Right cardiac atrium (tissue), 5 donors: ENCODE data around the gene CDK5RAP2. TPM values are rescaled to one million over a fixed set of nuclear protein-coding genes. Genes with fewer than 3 reads are reported as not detected.

Experiments
- ATAC-seq, 2 donors: fragments of 200-7000 bp; cut with Tn5 transposase; one replicate each; pipeline versions ENCODE4 v1.8.0 to v1.9.1; 2020; ENCODE audit warnings: moderate library complexity in 2 of 2, mild to moderate bottlenecking in 1 of 2
- DNase-seq, 3 donors: peaks; one replicate each; pipeline ENCODE4 v3.0.0-alpha.2; 2020
- H3K27ac ChIP-seq: one replicate; pipeline ENCODE4 v1.5.1; 2013; ENCODE audit warnings: mild to moderate bottlenecking, low read length, control low read depth, moderate library complexity
- H3K27me3 ChIP-seq: one replicate; pipeline ENCODE4 v1.6.1; 2013; ENCODE audit not compliant: control insufficient read depth, insufficient read depth
- H3K4me1 ChIP-seq: one replicate; pipeline ENCODE4 v1.6.1; 2013; ENCODE audit warnings: low read length; ENCODE audit not compliant: control insufficient read depth, insufficient read depth
- H3K4me3 ChIP-seq: one replicate; pipeline ENCODE4 v1.5.1; 2013; ENCODE audit warnings: low read length, control low read depth
- H3K9me3 ChIP-seq: one replicate; pipeline ENCODE4 v1.6.1; 2013; ENCODE audit warnings: low read length; ENCODE audit not compliant: control insufficient read depth
- WGBS: extraction: QIAGEN DNeasy Blood & Tissue Kit; methylation state at CpG from one replicate; pipeline ENCODE4 v1.1.7; 2013; 5-methylcytosine and 5-hydroxymethylcytosine counted together
- intact Hi-C, 4 donors: fragments of 100-400 bp; cut with DNase I; formaldehyde crosslinking; loops; one replicate each; pipeline versions ENCODE4 v1.11.0 to v1.14.0; 2022 to 2023
- polyA plus RNA-seq: library from polyadenylated mRNA; stranded (reverse); fragments of 200-250 nt; gene quantifications from one replicate; pipeline ENCODE4 v1.2.3, GENCODE V29; 2013
- total RNA-seq, 4 donors: library from RNA; stranded (reverse); fragmentation: NEBNext Ultra II Directional; extraction: Animal tissue kit (Norgen Biotek cat#: 25700); gene quantifications; one replicate each; pipeline ENCODE4 v1.2.1, GENCODE V29; 2021
- donor health status: healthy with polysubstance abuse.
- donor health status: DM: no; HTN: yes; CAD: no.
- donor health status: DM: no; HTN: no; CAD: no.
- donor health status: DM: no; HTN: yes; CAD: no; lungs with severe emphysema.
- donor health status: DM: yes; HTN: yes; CAD: no.

CDK5RAP2 gene
- total and polyA plus RNA-seq, 5 donors = 28.0 to 63.6 (median 46.3) TPM

DNA sequence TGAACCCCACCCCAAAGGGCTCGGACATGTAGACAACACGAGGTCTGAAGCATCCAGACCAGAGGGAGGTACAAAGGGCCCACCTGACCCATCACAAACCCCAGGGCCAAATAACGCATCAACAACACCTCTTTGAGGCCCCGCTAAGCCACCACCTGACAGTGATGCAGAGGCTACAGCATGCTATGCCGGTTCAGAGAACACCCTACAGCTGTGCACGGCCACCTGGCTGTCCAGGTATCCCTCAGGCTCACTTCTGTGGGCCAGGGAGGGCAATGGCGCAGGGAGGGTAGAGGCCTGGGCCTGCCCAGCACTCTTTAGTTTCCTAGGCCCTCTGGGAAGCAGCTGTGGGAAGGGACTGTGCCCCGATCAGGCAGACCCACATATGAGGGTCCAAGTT is 190.1 kb downstream of the CDK5RAP2 start:
- no peaks in the 10 kb centered on the region for H3K9me3 ChIP-seq
- WGBS = 95% methylated on average over 8 of the region's 8 CpGs
- no peak overlapping the region for H3K4me3 ChIP-seq
- H3K27ac ChIP-seq = no peak overlapping the region
- H3K4me1 ChIP-seq = no peaks in the 10 kb centered on the region
- no peak for ATAC-seq
- no peak for DNase-seq
- intact Hi-C loops = no loop called here
- H3K27me3 ChIP-seq = no peaks in the 10 kb centered on the region

DNA sequence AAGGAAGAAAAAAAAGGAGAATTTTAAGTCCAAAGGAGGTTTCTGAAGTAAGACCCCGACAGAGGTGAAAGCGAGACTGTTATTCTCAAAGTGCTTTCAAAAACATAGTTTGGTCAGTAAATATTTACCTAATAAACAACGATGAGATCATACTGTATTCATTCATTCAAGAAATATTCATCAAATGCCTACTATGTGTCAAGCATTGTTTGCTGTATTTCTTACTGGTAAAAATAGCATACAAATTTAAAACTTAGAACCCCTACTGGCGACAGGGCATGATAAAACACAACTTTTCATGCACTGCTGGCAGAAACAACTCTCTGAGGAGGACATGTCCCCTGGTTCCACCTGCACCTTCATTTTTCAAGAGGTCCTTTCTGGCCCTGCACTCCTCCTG is 190.7 kb downstream of the CDK5RAP2 start:
- DNase-seq (no peak), ATAC-seq (no peak)
- Histone ChIP-seq H3K4me3 (no peak overlapping the region), H3K27me3 (no peaks in the 10 kb centered on the region), H3K27ac (no peak overlapping the region), H3K9me3 (no peaks in the 10 kb centered on the region), H3K4me1 (no peaks in the 10 kb centered on the region)
- intact Hi-C loops = no loop called here
- WGBS = 93% methylated on average over 4 of the region's 4 CpGs

DNA sequence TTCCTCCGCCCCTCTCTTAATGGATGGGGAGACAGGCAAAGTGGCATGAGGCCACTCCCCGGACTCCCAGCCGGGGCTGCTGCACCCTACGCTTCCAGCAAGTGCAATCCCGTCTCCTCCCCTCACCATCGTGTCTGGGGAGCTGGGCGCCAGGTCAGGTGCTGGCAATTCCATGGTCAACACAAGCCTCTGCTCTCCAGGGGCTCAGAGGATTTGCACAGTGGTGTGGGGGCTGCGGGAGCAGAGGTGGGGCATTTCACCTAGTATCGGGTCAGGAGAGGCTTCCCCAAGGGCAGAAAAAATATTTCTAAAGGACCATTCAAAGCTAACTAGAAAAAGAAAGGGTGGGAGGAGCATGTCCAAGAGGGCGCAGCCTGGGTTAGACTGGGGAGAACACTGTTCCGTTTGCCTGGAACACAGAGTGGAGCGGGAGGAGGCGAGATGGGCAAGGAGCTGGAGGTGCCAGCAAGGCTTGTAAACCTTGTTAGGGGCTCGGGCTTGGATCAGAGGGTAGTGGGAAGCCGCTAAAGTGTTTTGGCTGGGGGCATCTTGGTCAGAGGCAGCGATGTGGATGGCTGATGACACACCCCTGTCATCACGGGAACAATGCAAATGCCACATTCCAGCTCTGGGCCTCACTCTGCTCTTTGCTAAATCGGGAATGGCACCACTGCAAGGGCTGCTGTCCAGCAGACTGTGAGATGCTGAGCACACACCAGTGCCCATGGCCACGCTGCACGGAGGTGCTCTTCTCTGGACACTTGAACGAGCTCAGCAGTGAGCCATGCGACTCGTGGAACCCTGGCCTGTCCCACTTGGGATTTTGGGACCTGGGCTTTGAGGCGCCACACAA is 191.7 kb downstream of the CDK5RAP2 start:
- Histone ChIP-seq H3K27ac (peak overlapping the region; percentile 63), H3K4me3 (no peak overlapping the region), H3K4me1 (no peaks in the 10 kb centered on the region), H3K27me3 (no peaks in the 10 kb centered on the region), H3K9me3 (no peaks in the 10 kb centered on the region)
- DNase-seq = peak in 1 of 3 donors; percentile 68
- peak; percentile 78 to 79 for ATAC-seq
- intact Hi-C loops = no loop called here
- WGBS = 76% methylated on average over 24 of the region's 24 CpGs

DNA sequence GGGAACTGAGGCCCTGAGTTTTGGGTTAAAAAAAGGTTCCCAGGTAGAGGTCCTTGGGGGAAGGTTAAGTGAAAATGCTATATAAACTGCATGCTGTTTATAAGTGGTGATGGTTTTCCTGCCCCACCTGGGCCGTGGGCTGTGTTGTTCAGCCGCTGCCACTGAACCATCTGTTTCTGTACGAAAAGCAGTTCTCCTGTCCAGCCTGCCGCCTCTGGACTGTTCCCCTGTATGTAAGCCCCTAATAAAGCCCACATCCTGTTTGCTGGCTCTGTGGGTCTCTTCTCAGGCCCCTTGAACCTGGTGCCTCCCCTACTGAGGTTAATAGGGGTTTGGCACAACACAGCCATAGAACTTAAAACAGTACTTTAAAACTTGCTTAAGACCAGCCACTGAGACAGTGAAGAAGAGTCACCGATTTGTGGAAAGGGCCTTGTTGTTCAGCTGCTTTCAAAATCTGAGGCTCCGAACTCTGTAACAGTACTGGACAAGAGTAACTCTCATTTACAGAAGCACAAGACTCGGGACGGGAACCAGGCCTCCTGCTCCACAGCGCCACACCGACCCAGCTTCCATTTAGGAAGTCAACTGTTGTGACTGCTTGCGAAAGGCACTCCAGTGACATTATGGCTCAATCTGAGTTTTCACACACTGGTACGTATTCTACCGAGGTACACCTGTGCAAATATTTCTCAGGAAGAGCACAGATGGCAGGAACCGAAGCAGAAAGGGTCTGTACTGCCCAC is 192.5 kb downstream of the CDK5RAP2 start:
- whole genome bisulfite sequencing = 84% methylated on average over 14 of the region's 14 CpGs
- Histone ChIP-seq H3K9me3 (no peaks in the 10 kb centered on the region), H3K4me3 (no peak overlapping the region), H3K4me1 (no peaks in the 10 kb centered on the region), H3K27me3 (no peaks in the 10 kb centered on the region), H3K27ac (no peak overlapping the region)
- ATAC-seq (no peak), DNase-seq (no peak)
- intact Hi-C loops = no loop called here

DNA sequence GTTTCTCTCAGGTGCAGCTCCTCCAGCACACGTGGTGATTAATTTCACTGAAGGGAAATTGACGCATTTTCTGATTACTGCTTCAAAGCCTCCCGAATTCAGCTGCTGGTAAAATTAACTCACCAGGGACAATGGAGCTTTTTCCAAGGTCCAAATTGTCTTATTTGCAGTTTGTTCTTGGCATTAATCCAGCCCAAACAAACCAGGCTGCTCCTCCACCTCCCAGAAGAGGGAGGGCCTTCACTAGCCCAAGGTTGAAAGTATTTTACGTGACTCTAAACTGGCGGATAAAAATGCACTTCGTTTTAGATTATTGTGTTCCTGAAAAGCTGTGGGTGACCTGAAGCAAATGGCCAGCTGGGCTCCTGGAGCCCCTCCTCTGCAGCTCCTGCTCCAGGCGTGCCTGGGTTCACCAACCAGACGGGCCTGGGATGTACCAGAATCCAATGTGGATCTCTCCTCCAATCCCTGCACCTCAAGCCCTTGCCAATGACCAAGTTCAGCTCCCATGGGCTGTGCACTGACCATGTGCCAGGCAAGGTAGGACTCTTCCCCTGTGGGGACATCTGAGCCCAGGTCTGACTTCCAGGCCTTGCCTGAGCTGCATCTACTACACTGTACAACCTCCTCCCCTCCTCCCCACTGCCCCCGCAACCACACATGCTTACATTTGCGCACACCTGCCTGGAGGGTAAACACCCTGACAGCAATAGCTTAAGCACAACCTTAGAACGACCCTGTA is 193.4 kb downstream of the CDK5RAP2 start:
- 53% methylated on average over 11 of the region's 11 CpGs for WGBS
- Histone ChIP-seq H3K27me3 (no peaks in the 10 kb centered on the region), H3K4me1 (no peaks in the 10 kb centered on the region), H3K9me3 (no peaks in the 10 kb centered on the region), H3K4me3 (no peak overlapping the region), H3K27ac (no peak overlapping the region)
- no peak for DNase-seq
- intact Hi-C loops = no loop called here
- ATAC-seq = peak; percentile 16 to 55

DNA sequence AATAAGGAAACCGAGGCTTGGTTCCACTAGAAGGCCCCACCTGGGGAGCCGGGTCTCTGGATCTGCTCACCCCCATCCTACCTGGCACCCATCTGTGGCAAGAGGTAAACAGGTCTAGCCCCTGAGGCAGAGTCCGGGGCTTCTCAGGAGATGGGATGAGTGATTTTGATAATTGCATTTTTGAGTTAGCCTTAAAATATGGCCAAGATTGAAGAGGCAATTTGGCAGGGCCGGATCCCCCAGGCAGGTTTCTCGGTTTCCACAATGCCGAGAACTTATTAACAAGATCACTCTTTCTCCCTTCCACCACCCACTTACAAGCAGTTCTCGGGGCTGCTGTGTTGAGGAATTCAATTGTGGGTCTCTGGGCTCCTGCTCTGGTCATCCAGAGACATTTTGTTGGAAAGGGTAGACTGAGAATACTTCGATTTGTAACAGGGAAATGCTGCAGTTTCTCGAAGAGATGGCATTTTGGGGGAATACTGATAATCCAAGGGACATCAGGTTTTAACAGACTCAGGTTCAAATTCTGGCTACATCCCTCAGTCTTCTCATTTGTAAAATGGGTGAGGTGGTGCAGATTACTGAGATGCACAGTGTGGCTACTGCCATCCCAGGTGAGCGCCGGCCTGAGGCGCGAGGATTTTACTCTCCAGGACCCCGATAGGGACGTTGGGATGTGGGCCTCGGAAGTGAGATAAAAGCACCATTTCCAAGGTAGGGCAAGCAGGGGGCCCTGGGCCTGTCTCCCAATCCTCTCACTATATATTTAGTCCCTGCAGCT is 194.2 kb downstream of the CDK5RAP2 start:
- WGBS = 85% methylated on average over 16 of the region's 16 CpGs
- intact Hi-C loops = no loop called here
- Histone ChIP-seq H3K27me3 (no peaks in the 10 kb centered on the region), H3K27ac (no peak overlapping the region), H3K4me3 (no peak overlapping the region), H3K9me3 (no peaks in the 10 kb centered on the region), H3K4me1 (no peaks in the 10 kb centered on the region)
- ATAC-seq (no peak), DNase-seq (no peak)

DNA sequence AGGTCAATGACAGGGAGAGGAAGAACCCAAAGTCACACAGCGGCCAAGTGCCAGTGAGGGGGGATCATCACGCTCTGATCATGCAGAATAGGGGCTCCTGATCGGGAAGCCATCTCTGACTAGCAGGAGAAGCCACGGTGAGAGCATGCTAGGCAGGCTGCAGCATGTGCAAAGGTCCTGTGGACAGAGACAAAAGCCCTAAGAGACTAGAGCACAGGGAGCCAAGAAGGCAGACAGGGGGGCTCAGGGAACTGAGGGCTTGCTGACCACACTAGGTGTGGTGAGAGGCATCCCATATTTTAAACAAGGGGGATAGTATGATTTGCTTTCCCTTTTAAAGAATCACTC is 195.1 kb downstream of the CDK5RAP2 start:
- 96% methylated on average over 4 of the region's 4 CpGs for WGBS
- ATAC-seq (no peak), DNase-seq (no peak)
- intact Hi-C loops = no loop called here
- Histone ChIP-seq H3K4me3 (no peak overlapping the region), H3K27me3 (no peaks in the 10 kb centered on the region), H3K9me3 (no peaks in the 10 kb centered on the region), H3K27ac (no peak overlapping the region), H3K4me1 (no peaks in the 10 kb centered on the region)

DNA sequence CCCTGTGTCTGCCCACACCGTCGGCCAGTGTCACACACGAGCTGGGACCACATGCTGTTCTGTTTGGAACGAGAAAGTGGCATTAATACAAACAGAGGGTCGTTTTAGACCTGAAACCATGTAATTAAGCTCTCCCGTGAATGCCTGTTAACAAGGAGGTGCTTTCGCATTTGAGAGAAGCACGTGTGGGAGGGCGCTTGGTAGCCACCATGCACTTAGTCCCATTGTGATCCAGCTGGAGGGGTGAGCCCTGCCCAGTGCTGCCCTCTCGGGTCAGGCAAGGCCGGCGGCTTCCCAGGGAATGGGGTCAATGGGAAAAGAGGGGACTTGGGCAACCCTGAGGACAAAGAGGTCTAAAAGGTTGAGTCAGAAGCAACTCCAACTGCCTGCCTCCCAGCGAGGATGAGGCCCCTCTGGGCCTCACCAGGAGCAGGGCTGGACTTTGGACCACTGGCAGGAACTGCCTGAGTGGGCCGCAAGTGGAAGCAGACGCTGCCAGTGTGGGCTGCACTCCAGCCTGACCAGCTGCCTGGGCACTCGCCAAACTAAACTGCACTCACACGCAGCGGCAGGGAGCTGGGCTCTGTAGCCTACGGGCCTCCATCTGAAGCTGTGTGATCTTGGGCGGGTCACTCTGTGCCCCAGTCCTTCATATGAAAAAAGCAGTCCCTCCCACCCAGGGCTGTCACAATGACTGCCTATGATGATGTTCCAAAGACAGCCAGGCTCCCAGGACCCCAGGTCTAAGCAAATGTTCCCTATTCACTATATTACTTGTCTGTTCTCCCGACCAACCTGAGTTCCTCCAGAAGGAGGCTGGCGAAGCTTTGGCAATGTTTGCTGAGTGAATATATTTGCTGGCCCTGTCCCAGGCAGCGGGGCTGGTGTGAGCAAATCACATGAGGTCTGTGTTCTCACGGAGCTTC is 195.7 kb downstream of the CDK5RAP2 start:
- Histone ChIP-seq H3K9me3 (no peaks in the 10 kb centered on the region), H3K27ac (no peak overlapping the region), H3K27me3 (no peaks in the 10 kb centered on the region), H3K4me1 (no peaks in the 10 kb centered on the region), H3K4me3 (no peak overlapping the region)
- peak in 2 of 3 donors; percentile 41 to 68 for DNase-seq
- peak in 1 of 2 donors; percentile 19 for ATAC-seq
- 75% methylated on average over 24 of the region's 24 CpGs for WGBS
- intact Hi-C loops = no loop called here

DNA sequence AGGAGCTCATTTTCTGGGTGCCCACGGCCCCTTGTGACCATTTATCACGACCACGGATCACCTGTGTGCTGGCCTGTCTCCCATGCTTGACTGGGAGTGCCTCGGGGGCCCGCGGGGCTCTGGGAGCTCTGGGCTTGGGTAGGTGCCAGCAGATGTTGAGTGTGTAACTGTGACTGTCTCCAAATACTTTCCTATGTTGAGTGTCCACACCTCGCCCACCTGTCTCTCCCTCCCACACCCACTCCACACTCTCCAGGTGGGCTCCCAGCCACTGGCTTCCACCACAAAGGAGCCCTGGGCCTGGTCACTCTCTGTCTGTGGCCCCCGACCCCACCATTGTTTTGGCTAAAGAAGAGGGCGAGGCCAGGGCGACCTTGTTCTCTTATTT is 196.4 kb downstream of the CDK5RAP2 start:
- H3K4me1 ChIP-seq = no peaks in the 10 kb centered on the region
- 87% methylated on average over 10 of the region's 10 CpGs for WGBS
- no peaks in the 10 kb centered on the region for H3K9me3 ChIP-seq
- ATAC-seq (no peak), DNase-seq (no peak)
- intact Hi-C loops = no loop called here
- no peaks in the 10 kb centered on the region for H3K27me3 ChIP-seq
- no peak overlapping the region for H3K4me3 ChIP-seq
- no peak overlapping the region for H3K27ac ChIP-seq

DNA sequence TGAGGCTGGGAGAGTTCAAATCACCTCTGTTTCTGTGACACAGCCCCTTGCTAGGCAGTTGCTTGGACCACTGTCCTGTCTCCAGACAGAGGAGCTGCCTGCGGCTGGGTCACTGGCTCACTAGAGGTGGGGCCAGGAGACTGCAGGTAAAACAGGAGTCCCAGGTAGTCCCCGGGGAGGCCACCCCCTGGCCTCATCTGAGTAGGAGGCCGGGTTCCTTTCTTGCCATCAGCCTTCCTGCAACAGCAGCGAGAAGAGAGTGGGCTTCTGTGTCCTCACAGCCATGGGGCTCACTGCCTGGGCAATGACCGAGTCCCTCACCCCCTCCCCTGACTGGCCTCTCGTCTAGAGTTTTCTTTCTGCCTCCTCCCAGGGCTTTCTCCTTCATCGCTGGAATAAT is 197.5 kb downstream of the CDK5RAP2 start:
- 93% methylated on average over 7 of the region's 7 CpGs for WGBS
- no peaks in the 10 kb centered on the region for H3K9me3 ChIP-seq
- intact Hi-C loops = no loop called here
- no peaks in the 10 kb centered on the region for H3K4me1 ChIP-seq
- no peak overlapping the region for H3K4me3 ChIP-seq
- no peaks in the 10 kb centered on the region for H3K27me3 ChIP-seq
- DNase-seq (no peak), ATAC-seq (no peak)
- no peak overlapping the region for H3K27ac ChIP-seq
